IMR-90 (cell line): ENCODE measurements around the gene TMED6. TPM values are rescaled to one million over a fixed set of nuclear protein-coding genes. Genes with fewer than 3 reads are reported as not detected.
A peak's percentile ranks its signal among the peaks of the same experiment; 100 is the strongest.

Experiments used
- ATAC-seq: fragments of 200-7000 bp; cut with Tn5 transposase; 2 replicates; pipeline ENCODE4 v1.9.1; 2020; ENCODE audit warnings: low read depth, mild to moderate bottlenecking, moderate library complexity
- BruUV-seq: library from RNA; stranded (reverse); fragments of 400-500 nt; replicated peaks from 2 replicates; lab custom pipeline; 2021; lab: Mats Ljungman, UMichigan
- CTCF ChIA-PET: fragments of 300-600 bp; formaldehyde crosslinking; extraction: SDS; loops from one replicate; lab custom pipeline; 2021; ENCODE audit warnings: antibody characterized with exemption; lab: Yijun Ruan, JAX
- POLR2A ChIA-PET: fragments of 300-600 bp; sonication (Branson Sonifier 250); formaldehyde crosslinking; loops from one replicate; lab custom pipeline; 2022; ENCODE audit warnings: antibody characterized with exemption; ENCODE audit not compliant: unreplicated experiment; lab: Charles Lee
- DNase-seq: peaks from one replicate; pipeline ENCODE4 v3.0.0; 2013
- H2AFZ ChIP-seq: replicated peaks from 2 replicates; pipeline ENCODE3; 2013; ENCODE audit warnings: low read length, mild to moderate bottlenecking; ENCODE audit not compliant: poor library complexity
- H2AK5ac ChIP-seq: 2 replicates; pipeline ENCODE4 v1.6.1; 2013; ENCODE audit warnings: low read depth, low read length, inconsistent platforms
- H2AK9ac ChIP-seq: replicated peaks from 2 replicates; pipeline ENCODE3; 2013; ENCODE audit warnings: mild to moderate bottlenecking, low read depth, low read length, moderate library complexity; ENCODE audit not compliant: poor library complexity
- H2BK120ac ChIP-seq: 2 replicates; pipeline ENCODE4 v1.6.1; 2013; ENCODE audit warnings: low read depth, low read length, inconsistent platforms
- H2BK15ac ChIP-seq: 3 replicates; pipeline ENCODE4 v1.6.1; 2013; ENCODE audit warnings: low read depth, low read length, inconsistent platforms
- H2BK20ac ChIP-seq: 2 replicates; pipeline ENCODE4 v1.6.1; 2013; ENCODE audit warnings: low read depth, mild to moderate bottlenecking, inconsistent platforms, low read length, moderate library complexity
- H2BK5ac ChIP-seq: 2 replicates; pipeline ENCODE4 v1.6.1; 2013; ENCODE audit warnings: mild to moderate bottlenecking, low read depth, low read length, inconsistent platforms; ENCODE audit not compliant: poor library complexity, severe bottlenecking
- H3K14ac ChIP-seq: replicated peaks from 2 replicates; pipeline ENCODE4 v1.6.1; 2013; ENCODE audit warnings: low read depth, low read length, inconsistent platforms
- H3K18ac ChIP-seq: 2 replicates; pipeline ENCODE4 v1.6.1; 2013; ENCODE audit warnings: low read depth, low read length, control low read depth
- H3K23ac ChIP-seq: 2 replicates; pipeline ENCODE4 v1.6.1; 2013; ENCODE audit warnings: low read depth, low read length, inconsistent platforms
- H3K27ac ChIP-seq: 2 replicates; pipeline ENCODE4 v1.5.1; 2013; ENCODE audit warnings: mild to moderate bottlenecking, control low read depth, low read length; ENCODE audit not compliant: insufficient read depth
- H3K27me3 ChIP-seq: 2 replicates; pipeline ENCODE4 v1.6.1; 2013; ENCODE audit warnings: low read length; ENCODE audit not compliant: control insufficient read depth, insufficient read depth
- H3K36me3 ChIP-seq: 2 replicates; pipeline ENCODE4 v1.6.1; 2013; ENCODE audit warnings: low read length, mixed read lengths; ENCODE audit not compliant: control insufficient read depth, insufficient read depth
- H3K4ac ChIP-seq: 2 replicates; pipeline ENCODE4 v1.6.1; 2013; ENCODE audit warnings: low read depth, low read length, inconsistent platforms
- H3K4me1 ChIP-seq: 2 replicates; pipeline ENCODE4 v1.6.1; 2013; ENCODE audit warnings: low read length, mixed read lengths; ENCODE audit not compliant: control insufficient read depth, insufficient read depth
- H3K4me2 ChIP-seq: 2 replicates; pipeline ENCODE4 v1.6.1; 2013; ENCODE audit warnings: low read depth, mild to moderate bottlenecking, control low read depth, low read length, moderate library complexity
- H3K4me3 ChIP-seq: 2 replicates; pipeline ENCODE4 v1.5.1; 2013; ENCODE audit warnings: low read depth, mild to moderate bottlenecking, control low read depth, low read length, moderate library complexity; ENCODE audit not compliant: insufficient read depth
- H3K56ac ChIP-seq: 2 replicates; pipeline ENCODE4 v1.6.1; 2013; ENCODE audit warnings: low read length, inconsistent platforms; ENCODE audit not compliant: insufficient read depth; ENCODE audit errors: extremely low read depth
- H3K79me1 ChIP-seq, 2 experiments: 2 replicates each; pipeline ENCODE4 v1.6.1; 2013; ENCODE audit warnings: low read length in 2 of 2, inconsistent platforms in 1 of 2, low read depth in 1 of 2
- H3K9ac ChIP-seq: 2 replicates; pipeline ENCODE4 v1.6.1; 2013; ENCODE audit warnings: low read depth, low read length, control low read depth
- H3K9me1 ChIP-seq: 2 replicates; pipeline ENCODE4 v1.6.1; 2013; ENCODE audit warnings: low read length, inconsistent platforms; ENCODE audit not compliant: insufficient read depth
- H3K9me3 ChIP-seq: 2 replicates; pipeline ENCODE4 v1.6.1; 2013; ENCODE audit warnings: low read length; ENCODE audit not compliant: control insufficient read depth, insufficient read depth
- H4K20me1 ChIP-seq: 2 replicates; pipeline ENCODE4 v1.6.1; 2013; ENCODE audit warnings: low read length, inconsistent platforms; ENCODE audit not compliant: insufficient read depth
- H4K5ac ChIP-seq: 2 replicates; pipeline ENCODE4 v1.6.1; 2013; ENCODE audit warnings: mild to moderate bottlenecking, low read depth, low read length, control low read depth
- H4K8ac ChIP-seq, 2 experiments: 2 replicates each; pipeline ENCODE4 v1.6.1; 2013; ENCODE audit warnings: low read depth in 2 of 2, low read length in 2 of 2, control low read depth in 1 of 2, inconsistent platforms in 1 of 2
- H4K91ac ChIP-seq: 2 replicates; pipeline ENCODE4 v1.6.1; 2013; ENCODE audit warnings: low read depth, low read length, inconsistent platforms; ENCODE audit not compliant: insufficient read depth
- CHD1 ChIP-seq: IDR thresholded peaks from 2 replicates; pipeline ENCODE4 v1.6.1; 2012; ENCODE audit warnings: low read depth, low read length, improper control_type of control experiment
- FOS ChIP-seq: fragments of 150-350 bp; IDR thresholded peaks from 2 replicates; pipeline ENCODE4 v1.6.1; 2016; ENCODE audit warnings: low read depth, low read length
- NFE2L2 ChIP-seq: fragments of 150-350 bp; IDR thresholded peaks from 2 replicates; pipeline ENCODE4 v1.6.1; 2016; ENCODE audit warnings: low read depth, mild to moderate bottlenecking, low read length
- POLR2A ChIP-seq: IDR thresholded peaks from 2 replicates; pipeline ENCODE4 v1.6.1; 2012; ENCODE audit warnings: mild to moderate bottlenecking, low read depth, low read length
- RFX5 ChIP-seq: IDR thresholded peaks from 2 replicates; pipeline ENCODE4 v1.8.0; 2012; ENCODE audit warnings: low read depth, mild to moderate bottlenecking, low read length, moderate library complexity
- WGBS, 2 experiments: methylation state at CpG; one replicate each; pipeline versions ENCODE4 v1.1.5 to v1.1.7; 2013; ENCODE audit warnings: missing lambda C conversion rate in 2 of 2; ENCODE audit not compliant: insufficient read length in 1 of 2; ENCODE audit errors: extremely low coverage in 2 of 2; 5-methylcytosine and 5-hydroxymethylcytosine counted together
- dilution Hi-C: fragments of 300-500 bp; cut with HindIII; formaldehyde crosslinking; loops from one replicate; pipeline ENCODE4 v1.14.3; 2018; ENCODE audit warnings: low sequenced_read_pairs; ENCODE audit not compliant: unreplicated experiment
- in situ Hi-C: fragments of 300-500 bp; cut with MboI; formaldehyde crosslinking; loops from 3 replicates; pipeline ENCODE4 v1.14.3; 2019; ENCODE audit warnings: low sequenced_read_pairs, inconsistent platforms, mixed read lengths
- intact Hi-C: fragments of 100-400 bp; cut with micrococcal nuclease; formaldehyde crosslinking; loops from 2 replicates; pipeline ENCODE4 v1.10.0; 2022
- polyA plus RNA-seq, 3 experiments: library from polyadenylated mRNA; depleted of rRNA; stranded (reverse); fragments of >200 nt; gene quantifications; 2 replicates each; pipeline ENCODE4 v1.2.3, GENCODE V29; 2012; ENCODE audit warnings: low replicate concordance in 1 of 3
- total RNA-seq: library from RNA; depleted of rRNA; stranded (reverse); fragments of >200 nt; gene quantifications from 2 replicates; pipeline ENCODE4 v1.2.3, GENCODE V29; 2012
- TF ChIP-seq, protein P1 (sequence below): conservative IDR thresholded peaks from 2 replicates; pipeline ENCODE4 v1.5.1; 2012; ENCODE audit warnings: mild to moderate bottlenecking, low read depth, low read length, improper control_type of control experiment

The TMED6 gene
- total and polyA plus RNA-seq, 2 of the 4 experiments (the other 2 are of a cell fraction): 0.10 TPM; not detected in 1

DNA sequence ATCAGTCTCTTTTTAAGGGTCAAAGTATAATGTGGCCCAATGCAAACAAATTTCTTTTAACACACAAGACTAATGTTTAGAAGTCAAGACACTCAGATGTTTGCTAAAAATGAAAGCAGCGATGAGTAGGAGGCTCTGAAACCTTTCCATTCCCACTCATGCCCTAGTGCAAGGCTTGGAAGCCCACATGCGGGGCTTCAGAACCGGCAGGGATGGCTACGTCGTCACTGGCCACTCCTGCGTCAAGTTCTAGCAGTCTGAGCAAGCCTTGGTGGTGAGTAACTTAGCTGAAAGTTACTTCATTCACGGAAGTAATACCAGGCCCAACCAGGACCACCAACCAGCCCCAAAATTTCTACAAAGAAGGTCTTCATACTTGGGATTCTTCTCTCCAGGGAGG lies 14.8 kb upstream of the TMED6 start:
- no peak overlapping the region for H3K4me2 ChIP-seq
- ChIA-PET POLR2A (no interaction called here), CTCF (no interaction called here)
- dilution Hi-C loops (no loop called here), intact Hi-C loops (no loop called here), in situ Hi-C loops (no loop called here)
- H3K4me1 ChIP-seq: no peaks in the 10 kb centered on the region; the same call in 1 of the 2 replicates
- no peaks in the 10 kb centered on the region for H4K20me1 ChIP-seq
- H3K9me3 ChIP-seq: no peaks in the 10 kb centered on the region
- H2BK20ac ChIP-seq: no peak overlapping the region
- H2AK5ac ChIP-seq: no peak overlapping the region
- H3K36me3 ChIP-seq: peaks cover 44% of the 10 kb centered on the region
- TF ChIP-seq FOS (no peak), RFX5 (no peak), CHD1 (no peak), POLR2A (no peak), NFE2L2 (no peak)
- TF ChIP-seq, protein P1, sequence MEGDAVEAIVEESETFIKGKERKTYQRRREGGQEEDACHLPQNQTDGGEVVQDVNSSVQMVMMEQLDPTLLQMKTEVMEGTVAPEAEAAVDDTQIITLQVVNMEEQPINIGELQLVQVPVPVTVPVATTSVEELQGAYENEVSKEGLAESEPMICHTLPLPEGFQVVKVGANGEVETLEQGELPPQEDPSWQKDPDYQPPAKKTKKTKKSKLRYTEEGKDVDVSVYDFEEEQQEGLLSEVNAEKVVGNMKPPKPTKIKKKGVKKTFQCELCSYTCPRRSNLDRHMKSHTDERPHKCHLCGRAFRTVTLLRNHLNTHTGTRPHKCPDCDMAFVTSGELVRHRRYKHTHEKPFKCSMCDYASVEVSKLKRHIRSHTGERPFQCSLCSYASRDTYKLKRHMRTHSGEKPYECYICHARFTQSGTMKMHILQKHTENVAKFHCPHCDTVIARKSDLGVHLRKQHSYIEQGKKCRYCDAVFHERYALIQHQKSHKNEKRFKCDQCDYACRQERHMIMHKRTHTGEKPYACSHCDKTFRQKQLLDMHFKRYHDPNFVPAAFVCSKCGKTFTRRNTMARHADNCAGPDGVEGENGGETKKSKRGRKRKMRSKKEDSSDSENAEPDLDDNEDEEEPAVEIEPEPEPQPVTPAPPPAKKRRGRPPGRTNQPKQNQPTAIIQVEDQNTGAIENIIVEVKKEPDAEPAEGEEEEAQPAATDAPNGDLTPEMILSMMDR: no peak
- ATAC-seq: no peak
- no peak for DNase-seq
- peak overlapping the region; percentile 81 for H2BK5ac ChIP-seq
- H2AFZ ChIP-seq: no peak overlapping the region
- H4K8ac ChIP-seq: no peak overlapping the region
- no peak overlapping the region for H3K27ac ChIP-seq
- H3K23ac ChIP-seq: no peak overlapping the region
- BruUV-seq: no TSS peak
- H3K14ac ChIP-seq: no peak overlapping the region
- no peak overlapping the region for H3K4ac ChIP-seq
- no peak overlapping the region for H3K56ac ChIP-seq
- peaks cover 35 to 49% of the 10 kb centered on the region in 2 experiments for H3K79me1 ChIP-seq
- peaks cover 11% of the 10 kb centered on the region; the same call in 1 of the 2 replicates for H3K9me1 ChIP-seq
- H3K4me3 ChIP-seq: no peak overlapping the region
- no peak overlapping the region; the same call in 1 of the 2 replicates for H4K91ac ChIP-seq
- no peak overlapping the region for H2AK9ac ChIP-seq
- H4K5ac ChIP-seq: peak overlapping the region; percentile 60; the same call in 1 of the 2 replicates
- no peak overlapping the region; the same call in 1 of the 2 replicates for H3K18ac ChIP-seq
- no peak overlapping the region for H2BK120ac ChIP-seq
- H3K9ac ChIP-seq: no peak overlapping the region; the same call in 1 of the 2 replicates
- no peak overlapping the region for H2BK15ac ChIP-seq
- no peaks in the 10 kb centered on the region for H3K27me3 ChIP-seq
- no CpG with 5 or more reads among the region's 7 CpGs for WGBS, 2 experiments
